ENCODE data around the gene TNS1. TPM values are rescaled to one million over a fixed set of nuclear protein-coding genes. Genes with fewer than 3 reads are reported as not detected.

The TNS1 gene
- total RNA-seq, 6 experiments from 2014 or later, result 113 to 139 (median 126) TPM

DNA sequence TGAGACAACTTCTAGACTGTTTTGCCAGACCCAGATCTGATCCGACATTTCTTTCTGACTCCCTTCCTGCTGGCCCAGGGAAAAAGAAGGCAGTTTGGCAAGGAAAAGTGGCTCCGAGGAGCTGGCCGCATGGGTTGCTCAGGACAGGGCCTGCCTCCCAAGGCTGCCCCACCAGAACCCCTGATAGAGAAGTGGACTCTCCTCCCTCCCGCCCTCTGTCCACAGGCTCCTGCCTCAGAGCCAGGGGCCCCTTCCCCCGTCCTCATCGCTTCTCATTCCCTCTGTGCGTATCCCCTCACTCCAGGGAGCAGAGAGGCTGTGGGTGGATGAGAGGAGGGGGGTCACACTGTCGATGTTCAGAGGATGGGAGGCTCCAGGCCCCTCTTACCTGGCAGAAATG lies 110.2 kb downstream of the TNS1 start:
- Mint-ChIP-seq H3K27me3 (ENCODE audit: insufficient read depth) (peaks cover 7% of the 10 kb centered on the region), H3K4me1 (ENCODE audit: low read depth) (peaks cover 7% of the 10 kb centered on the region; the same call in 1 of the 2 replicates), H3K27ac (no peak overlapping the region), H3K36me3 (ENCODE audit: low read depth) (peaks cover 35% of the 10 kb centered on the region), H3K4me3 (no peak overlapping the region), H3K9me3 (no peaks in the 10 kb centered on the region)
- TF ChIP-seq, protein P1, sequence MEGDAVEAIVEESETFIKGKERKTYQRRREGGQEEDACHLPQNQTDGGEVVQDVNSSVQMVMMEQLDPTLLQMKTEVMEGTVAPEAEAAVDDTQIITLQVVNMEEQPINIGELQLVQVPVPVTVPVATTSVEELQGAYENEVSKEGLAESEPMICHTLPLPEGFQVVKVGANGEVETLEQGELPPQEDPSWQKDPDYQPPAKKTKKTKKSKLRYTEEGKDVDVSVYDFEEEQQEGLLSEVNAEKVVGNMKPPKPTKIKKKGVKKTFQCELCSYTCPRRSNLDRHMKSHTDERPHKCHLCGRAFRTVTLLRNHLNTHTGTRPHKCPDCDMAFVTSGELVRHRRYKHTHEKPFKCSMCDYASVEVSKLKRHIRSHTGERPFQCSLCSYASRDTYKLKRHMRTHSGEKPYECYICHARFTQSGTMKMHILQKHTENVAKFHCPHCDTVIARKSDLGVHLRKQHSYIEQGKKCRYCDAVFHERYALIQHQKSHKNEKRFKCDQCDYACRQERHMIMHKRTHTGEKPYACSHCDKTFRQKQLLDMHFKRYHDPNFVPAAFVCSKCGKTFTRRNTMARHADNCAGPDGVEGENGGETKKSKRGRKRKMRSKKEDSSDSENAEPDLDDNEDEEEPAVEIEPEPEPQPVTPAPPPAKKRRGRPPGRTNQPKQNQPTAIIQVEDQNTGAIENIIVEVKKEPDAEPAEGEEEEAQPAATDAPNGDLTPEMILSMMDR (IDR thresholded peaks at IDR 0.05), result no peak
- DNase-seq, result no peak

DNA sequence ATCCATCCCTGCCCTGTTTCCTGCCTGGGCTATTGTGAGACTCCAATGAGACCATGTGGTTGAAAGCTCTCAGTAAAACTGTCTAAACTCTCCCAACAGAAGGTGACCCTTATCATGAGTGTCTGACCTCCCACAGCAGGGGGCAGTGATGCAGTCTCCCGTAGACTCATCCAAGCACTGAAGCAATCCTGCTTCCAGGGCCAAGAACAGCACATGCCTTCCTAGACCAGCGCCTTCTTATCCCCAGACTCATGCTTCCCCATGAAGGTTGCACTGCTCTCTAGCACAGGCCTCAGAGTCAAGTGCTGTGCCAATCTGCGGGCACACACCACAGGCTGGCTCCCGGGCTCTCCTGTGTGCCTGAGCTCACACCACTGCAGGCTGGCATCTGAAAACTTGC lies 112.3 kb downstream of the TNS1 start:
- H3K9me3 Mint-ChIP-seq, result no peaks in the 10 kb centered on the region
- H3K27ac Mint-ChIP-seq, result peak overlapping the region; percentile 63
- TF ChIP-seq, protein P1 (IDR thresholded peaks at IDR 0.05), result peak; percentile 67
- peak; percentile 54 for DNase-seq
- H3K36me3 Mint-ChIP-seq (ENCODE audit: low read depth), result peaks cover 34% of the 10 kb centered on the region
- no peak overlapping the region for H3K4me3 Mint-ChIP-seq
- peaks cover 7% of the 10 kb centered on the region; the same call in 1 of the 2 replicates for H3K4me1 Mint-ChIP-seq (ENCODE audit: low read depth)
- H3K27me3 Mint-ChIP-seq (ENCODE audit: insufficient read depth), result peaks cover 5% of the 10 kb centered on the region

DNA sequence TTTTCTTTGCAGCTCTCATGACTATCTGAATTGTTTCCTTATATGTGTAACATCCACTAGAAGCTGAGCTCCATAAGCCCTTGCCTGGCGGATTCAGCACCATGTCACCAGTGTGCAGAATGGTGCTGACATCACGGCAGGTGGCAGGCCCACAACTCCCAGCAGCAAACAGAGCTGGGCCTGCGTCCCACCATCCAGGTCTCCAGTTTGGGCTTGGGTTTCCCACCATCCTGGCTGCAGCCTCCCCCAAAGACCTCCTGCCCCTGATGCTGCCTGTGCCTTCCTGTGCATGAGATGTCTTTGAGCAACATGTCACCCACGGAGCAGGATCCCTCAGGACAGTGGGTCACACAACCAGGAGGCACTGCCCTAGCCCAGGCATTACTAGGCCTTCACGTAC lies 113.1 kb downstream of the TNS1 start:
- no peak for DNase-seq
- H3K36me3 Mint-ChIP-seq (ENCODE audit: low read depth), result peaks cover 37% of the 10 kb centered on the region
- no peak overlapping the region for H3K4me3 Mint-ChIP-seq
- H3K9me3 Mint-ChIP-seq, result no peaks in the 10 kb centered on the region
- TF ChIP-seq, protein P1 (IDR thresholded peaks at IDR 0.05), result no peak
- peaks cover 7% of the 10 kb centered on the region; the same call in 1 of the 2 replicates for H3K4me1 Mint-ChIP-seq (ENCODE audit: low read depth)
- peaks cover 11% of the 10 kb centered on the region for H3K27me3 Mint-ChIP-seq (ENCODE audit: insufficient read depth)
- H3K27ac Mint-ChIP-seq, result peak overlapping the region; percentile 63

DNA sequence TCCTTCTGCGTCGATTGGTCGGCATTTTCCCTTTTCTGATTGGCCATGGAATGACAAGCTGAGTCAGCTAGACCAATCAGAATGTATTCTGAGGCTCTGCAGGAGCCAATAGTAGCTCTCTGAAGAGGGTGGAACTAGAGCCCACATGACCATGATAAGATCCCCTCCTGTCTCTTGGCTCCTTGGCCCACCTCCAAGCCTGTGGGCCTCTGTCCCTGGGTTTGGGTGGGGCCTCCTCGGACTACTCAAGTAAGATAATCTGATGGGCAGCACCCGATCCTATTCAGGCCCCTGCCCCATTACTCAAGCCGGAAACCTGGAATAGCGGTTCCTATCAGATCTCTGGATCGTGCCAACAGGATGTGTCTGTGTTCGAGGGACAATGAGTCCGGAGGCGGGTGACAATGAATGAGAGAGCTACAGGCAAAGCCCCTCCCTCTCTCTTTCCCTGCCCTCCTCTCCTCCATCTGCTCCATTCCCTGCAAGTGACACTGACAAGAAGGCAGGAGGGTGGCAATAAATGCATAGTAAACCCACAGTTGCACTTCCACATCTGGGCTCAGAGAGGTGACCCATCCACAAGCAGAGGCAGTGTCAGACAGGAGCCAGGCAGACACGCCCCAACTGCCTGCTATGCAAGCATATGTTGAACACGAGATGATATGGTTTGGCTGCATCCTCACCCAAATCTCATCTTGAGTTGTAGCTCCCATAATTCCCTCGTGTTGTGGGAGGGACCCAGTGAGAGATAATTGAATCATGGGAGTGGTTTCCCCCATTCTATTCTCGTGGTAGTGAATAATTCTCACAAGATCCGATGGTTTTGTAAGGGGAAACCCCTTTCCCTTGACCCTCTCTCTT lies 114.7 kb downstream of the TNS1 start:
- TF ChIP-seq, protein P1 (IDR thresholded peaks at IDR 0.05), result no peak
- peaks cover 50% of the 10 kb centered on the region for H3K36me3 Mint-ChIP-seq (ENCODE audit: low read depth)
- no peak overlapping the region for H3K4me3 Mint-ChIP-seq
- H3K27ac Mint-ChIP-seq, result peak overlapping the region; percentile 43
- DNase-seq, result no peak
- H3K27me3 Mint-ChIP-seq (ENCODE audit: insufficient read depth), result peaks cover 17% of the 10 kb centered on the region
- H3K9me3 Mint-ChIP-seq, result no peaks in the 10 kb centered on the region
- H3K4me1 Mint-ChIP-seq (ENCODE audit: low read depth), result peaks cover 7% of the 10 kb centered on the region; the same call in 1 of the 2 replicates

DNA sequence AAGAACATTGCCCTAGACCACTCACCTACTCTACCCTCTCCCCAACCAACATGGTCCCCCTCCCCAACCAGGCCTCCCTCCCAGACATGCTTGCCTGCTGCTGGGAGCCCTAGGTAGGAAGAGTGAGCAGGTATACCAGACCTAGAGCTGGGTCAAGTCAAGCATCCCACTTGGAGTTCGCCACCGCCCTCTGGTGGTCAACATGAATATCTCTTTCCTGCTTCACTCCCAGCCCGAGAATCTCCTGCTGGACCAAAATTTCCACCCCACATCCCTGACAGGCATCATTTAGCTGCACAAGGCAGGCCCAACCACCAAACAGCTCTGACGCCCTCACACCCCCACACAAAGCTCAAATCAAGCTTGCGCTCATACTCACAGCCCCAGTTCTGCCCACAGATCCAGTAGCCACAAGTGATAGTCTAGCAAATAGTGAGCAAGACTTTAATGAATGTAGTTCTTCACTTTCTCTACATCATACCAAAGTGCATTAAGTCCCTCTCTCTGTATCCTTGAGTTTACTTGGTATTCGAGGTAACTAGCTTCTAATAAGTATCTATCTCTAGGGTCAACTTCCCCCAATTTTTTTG lies 116.0 kb downstream of the TNS1 start:
- peaks cover 7% of the 10 kb centered on the region; the same call in 1 of the 2 replicates for H3K4me1 Mint-ChIP-seq (ENCODE audit: low read depth)
- TF ChIP-seq, protein P1 (IDR thresholded peaks at IDR 0.05), result peak; percentile 93
- H3K27ac Mint-ChIP-seq, result peak overlapping the region; percentile 24; the same call in 1 of the 2 replicates
- no peaks in the 10 kb centered on the region for H3K9me3 Mint-ChIP-seq
- H3K27me3 Mint-ChIP-seq (ENCODE audit: insufficient read depth), result peaks cover 17% of the 10 kb centered on the region
- no peak overlapping the region for H3K4me3 Mint-ChIP-seq
- peaks cover 50% of the 10 kb centered on the region for H3K36me3 Mint-ChIP-seq (ENCODE audit: low read depth)
- peak; percentile 65 for DNase-seq

Data from HFFc6 (cell line).